ENCODE data around the gene LRIT2. TPM values are rescaled to one million over a fixed set of nuclear protein-coding genes. Genes with fewer than 3 reads are reported as not detected.

Gene LRIT2
- total RNA-seq, 1 experiment from 2014 or later = not detected

- no peak for DNase-seq (ENCODE audit: low read depth)
Measured at GRCh38 chr10:84241185-84241790, 15.9 kb upstream of the LRIT2 start, which contains the start of gene LRIT1. Gene LRIT1, minus strand, starts transcription at chr10:84241546. Its CDS starts 107 bp downstream, at chr10:84241439.

DNA sequence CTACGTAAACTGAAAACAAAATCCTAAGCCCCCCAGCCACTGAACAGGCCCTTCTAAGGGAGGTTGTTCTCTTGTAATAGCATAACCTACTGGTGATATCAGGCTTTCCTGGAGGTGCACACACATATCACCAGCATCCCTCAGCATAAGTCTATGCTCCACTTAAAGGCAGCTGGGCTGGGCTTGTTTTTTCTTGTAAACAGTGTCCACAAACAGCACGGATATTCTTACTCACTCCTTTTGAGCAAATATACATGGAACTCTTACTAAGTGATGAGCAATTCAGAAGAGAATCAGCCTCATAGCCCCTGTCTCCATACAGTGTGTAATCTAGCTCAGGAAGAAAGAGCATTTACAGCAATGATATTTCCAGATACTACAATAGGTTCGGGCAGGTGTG lies 13.6 kb upstream of the LRIT2 start:
- no peak for DNase-seq (ENCODE audit: low read depth)

GRCh38 chr10:84237199-84238051 lies 12.1 kb upstream of the LRIT2 start:
- DNase-seq (ENCODE audit: low read depth) = no peak

GRCh38 chr10:84236807-84237198 lies 11.5 kb upstream of the LRIT2 start:
- DNase-seq (ENCODE audit: low read depth) = no peak

DNA sequence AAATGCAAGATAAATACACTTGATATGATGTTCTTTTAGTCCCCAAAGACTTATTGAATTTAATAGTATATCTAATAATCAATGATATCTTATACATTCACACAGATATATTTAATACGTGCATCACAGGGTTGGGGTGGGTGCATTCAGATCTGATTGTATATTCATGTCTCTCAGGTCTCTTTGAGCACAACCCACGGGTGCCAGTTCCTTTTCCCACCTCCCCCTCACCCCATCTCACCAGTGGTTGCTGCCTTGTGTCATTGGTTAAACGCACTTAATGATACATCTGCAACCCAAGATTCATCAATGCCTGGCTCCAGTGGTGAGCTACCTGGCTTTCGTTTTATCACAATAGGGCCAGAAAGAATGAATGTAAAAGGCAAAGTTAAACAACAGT lies 9.8 kb upstream of the LRIT2 start:
- DNase-seq (ENCODE audit: low read depth) = no peak

DNA sequence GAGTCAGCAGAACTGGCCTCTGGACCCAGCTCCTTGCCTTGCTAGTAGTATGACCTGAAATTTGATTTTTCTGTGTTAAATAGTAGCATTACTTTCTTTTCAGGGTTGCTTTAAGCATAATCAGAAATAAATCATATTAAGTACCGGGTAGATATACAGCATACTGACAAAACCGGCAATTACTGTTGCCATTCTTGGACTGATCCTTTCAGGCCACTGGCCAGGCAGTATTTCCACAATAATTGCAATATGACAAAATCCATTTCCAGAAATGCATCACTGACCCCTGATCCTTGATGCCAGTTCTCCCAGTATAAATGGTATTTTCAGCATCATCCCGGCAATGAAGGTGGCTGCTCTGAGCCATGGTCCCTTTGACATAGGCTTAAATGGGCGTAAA lies 9.1 kb upstream of the LRIT2 start:
- DNase-seq (ENCODE audit: low read depth) = no peak

- DNase-seq (ENCODE audit: low read depth) = no peak
Measured at GRCh38 chr10:84233940-84234339, 8.6 kb upstream of the LRIT2 start.

DNA sequence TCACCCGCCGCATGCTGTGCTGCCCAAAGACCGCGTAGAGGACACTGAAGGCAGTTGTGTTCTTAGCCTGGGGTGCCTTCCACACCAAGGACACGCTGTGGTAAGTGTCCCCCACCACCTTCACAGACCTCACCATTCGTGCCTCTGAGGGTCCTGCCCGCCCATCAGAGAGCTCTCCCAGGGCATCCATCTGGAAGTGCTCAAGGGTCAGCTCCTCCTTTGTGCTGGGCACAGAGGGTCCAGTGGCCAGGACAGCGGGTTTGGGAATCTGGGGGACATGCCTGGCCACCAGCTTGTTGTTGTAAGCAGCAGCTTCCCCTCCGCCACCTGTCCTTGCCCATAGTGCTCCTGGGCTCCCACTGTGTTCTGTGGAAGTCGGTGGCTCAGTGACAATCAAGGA lies 7.0 kb upstream of the LRIT2 start:
- DNase-seq (ENCODE audit: low read depth) = no peak

DNA sequence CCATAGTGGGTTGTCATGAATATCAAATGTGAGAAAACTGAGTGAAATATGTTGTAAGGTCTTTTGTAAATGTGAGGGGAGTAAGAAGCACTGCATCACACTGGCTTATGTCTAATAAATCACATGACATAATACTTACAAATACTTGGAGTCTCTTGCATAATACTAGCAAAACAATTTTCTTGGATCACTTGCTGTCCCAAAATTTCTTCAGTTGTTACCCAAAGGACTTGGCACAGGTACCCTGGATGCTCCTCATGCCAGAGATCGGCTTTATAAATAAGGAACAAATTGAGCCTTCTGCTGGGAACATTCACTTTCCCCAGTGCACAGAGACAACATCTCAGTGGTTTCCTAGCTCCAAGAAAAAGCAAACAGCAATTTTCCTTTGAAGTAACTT lies 5.0 kb upstream of the LRIT2 start:
- DNase-seq (ENCODE audit: low read depth) = no peak

DNA sequence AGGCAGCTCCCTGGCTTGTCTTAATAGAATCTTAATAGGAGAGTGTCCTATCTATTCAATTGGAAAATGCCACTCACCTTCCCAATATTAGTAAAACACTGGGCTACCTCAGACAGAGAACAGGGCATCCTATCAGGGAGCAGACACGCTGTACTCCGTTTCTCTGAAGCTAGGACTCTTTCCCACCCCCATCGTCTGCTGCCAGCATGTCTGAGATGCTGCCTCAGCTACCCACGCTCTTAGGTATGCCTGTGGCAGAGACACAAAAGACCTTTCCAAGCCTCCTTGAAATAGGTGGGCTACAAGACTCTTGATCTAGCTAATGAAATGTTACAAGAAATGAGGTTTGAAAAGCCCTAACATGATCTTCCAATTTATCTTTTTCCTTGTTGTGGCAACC lies 2.5 kb upstream of the LRIT2 start:
- DNase-seq (ENCODE audit: low read depth) = no peak

- no peak for DNase-seq (ENCODE audit: low read depth)
Measured at GRCh38 chr10:84226616-84227015, 1.3 kb upstream of the LRIT2 start.

DNA sequence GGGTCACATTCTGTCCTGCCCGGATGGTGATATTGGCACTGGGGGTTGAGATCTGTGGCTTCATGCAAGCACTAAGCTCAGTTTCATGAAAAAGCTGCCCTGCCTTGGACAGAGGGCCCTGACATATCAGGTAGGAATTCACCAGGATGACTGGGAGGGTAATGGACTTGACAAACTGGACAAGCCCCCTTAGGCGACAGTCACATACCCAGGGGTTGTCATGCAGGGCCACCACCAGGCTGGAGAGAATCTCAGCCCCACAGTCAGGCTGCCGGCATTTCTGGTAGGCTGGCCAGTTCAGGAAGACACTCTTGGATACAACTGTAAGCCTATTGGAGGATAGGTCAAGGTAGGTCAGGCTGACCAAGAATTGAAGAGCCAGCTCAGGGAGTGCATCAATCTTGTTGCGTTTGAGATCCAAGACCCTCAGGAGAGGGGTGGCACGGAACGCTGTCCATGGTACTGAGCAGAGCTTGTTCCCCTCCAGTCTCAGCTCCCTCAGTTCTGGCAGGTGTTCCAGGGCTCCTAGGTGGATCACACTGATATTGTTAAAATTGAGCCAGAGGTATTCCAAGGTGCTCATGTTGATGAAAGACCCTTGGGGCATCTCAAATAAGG lies 824 bp downstream of the LRIT2 start:
- no peak for DNase-seq (ENCODE audit: low read depth)

DNA sequence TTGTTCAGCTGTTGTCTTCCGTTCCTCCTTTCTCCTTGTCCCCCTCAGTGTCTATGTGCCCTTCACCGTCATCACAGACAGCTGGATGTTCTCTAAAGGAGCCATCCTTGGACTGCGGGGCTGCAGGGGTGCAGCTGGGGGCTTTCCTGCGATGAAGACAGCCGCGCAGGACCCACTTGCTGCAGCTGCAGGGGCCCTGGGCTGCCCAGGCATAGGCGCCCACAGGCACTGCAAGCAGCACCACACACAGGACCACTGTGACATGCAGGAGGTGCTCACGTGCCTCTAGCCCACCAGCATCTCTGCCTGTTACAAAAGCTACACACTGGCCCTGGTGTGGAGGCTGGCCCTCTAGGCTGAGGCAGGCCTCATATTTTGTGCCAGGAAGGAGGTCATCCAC lies 3.4 kb downstream of the LRIT2 start:
- DNase-seq (ENCODE audit: low read depth) = no peak

- no peak for DNase-seq (ENCODE audit: low read depth)
Measured at GRCh38 chr10:84217746-84218145, 7.6 kb downstream of the LRIT2 start.

DNA sequence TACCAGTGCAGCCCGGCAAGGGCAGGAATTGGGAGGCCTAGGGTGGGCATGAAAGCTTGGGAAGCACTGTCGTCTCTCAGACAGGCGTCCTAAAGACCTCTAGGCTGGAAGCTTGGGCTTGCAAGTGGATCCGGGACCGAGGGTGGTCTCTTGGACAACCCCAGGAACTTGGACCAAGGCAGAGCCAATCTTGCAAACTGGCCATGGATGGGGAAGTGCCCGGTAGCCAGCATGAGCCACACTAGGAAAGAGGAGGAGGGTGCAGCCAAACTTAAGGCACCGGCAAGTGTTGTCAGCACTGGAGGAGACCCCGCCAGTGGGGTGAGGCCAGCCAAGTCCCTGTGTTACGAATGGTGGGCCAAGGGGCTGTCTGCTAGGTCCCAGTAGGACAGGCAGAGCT lies 8.5 kb downstream of the LRIT2 start:
- DNase-seq (ENCODE audit: low read depth) = no peak

GRCh38 chr10:84214612-84215235 lies 10.6 kb downstream of the LRIT2 start:
- DNase-seq (ENCODE audit: low read depth) = no peak

DNA sequence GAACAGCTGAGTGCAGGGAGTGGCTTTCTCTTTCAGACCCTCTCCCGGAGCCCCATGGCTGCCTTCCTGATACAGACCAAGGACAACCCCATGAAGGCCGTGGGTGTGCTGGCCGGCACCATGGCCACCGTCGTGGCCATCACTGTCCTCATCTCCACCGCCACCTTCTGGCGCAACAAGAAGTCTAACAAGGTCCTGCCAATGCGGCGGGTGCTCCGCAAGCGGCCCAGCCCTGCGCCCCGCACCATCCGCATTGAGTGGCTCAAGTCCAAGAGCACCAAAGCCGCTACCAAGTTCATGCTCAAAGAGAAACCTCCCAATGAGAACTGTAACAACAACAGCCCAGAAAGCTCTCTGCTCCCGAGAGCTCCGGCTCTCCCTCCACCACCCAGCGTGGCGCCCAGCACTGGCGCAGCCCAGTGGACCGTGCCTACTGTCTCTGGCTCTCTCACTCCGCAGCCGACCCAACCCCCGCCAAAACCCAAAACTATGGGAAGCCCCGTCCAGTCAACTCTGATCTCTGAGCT lies 11.2 kb downstream of the LRIT2 start:
- DNase-seq (ENCODE audit: low read depth) = no peak

DNA sequence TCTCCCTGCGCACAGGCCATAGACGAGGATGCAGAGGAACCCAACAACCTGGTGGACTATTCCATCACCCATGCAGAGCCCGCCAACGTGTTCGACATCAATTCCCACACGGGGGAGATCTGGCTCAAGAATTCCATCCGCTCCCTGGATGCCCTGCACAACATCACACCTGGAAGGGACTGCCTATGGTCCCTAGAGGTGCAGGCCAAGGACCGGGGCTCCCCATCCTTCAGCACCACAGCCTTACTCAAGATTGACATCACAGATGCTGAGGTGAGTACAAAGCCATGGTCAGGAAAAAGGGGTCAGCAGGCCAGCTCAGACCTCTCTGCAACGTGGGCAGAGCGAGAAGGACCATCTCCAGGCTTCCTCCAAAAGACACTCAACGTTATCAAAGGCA lies 12.3 kb downstream of the LRIT2 start:
- no peak for DNase-seq (ENCODE audit: low read depth)

- no peak for DNase-seq (ENCODE audit: low read depth)
Measured at GRCh38 chr10:84212014-84212413, 13.3 kb downstream of the LRIT2 start.

GRCh38 chr10:84211566-84211965 lies 13.8 kb downstream of the LRIT2 start:
- no peak for DNase-seq (ENCODE audit: low read depth)

- no peak for DNase-seq (ENCODE audit: low read depth)
Measured at GRCh38 chr10:84208023-84208422, 17.3 kb downstream of the LRIT2 start.

DNA sequence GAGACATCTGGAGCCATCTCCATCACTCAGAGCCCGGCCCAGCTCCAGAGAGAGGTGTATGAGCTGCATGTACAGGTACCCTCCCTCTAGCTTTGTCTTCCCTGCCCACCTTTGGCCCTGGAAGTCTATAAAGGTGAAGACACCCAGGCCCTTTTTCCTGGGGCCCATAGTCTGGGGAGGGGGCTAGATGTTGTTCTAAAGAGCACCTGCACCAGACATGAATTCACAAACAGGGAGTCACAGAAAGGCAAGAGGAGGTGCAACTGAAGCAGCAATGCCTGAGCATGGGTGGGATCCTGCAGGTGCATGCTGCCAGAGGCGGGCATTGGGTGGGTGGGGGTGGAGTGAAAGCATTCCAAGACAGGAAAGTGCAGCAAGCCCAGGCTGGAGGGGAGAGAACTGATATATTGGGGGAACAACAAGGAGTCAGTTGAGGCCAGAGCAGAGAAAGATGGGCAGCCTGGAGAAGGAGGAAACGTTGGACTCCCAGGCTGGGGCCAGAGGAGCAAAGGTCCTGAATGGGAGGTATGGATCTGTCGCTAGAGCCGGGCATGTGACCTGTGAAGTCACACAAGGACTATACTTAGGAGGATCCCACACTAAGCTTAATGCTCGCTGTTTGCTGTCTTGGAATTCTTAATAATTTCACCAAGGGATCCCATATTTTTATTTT lies 19.4 kb downstream of the LRIT2 start:
- no peak for DNase-seq (ENCODE audit: low read depth)

Measured in M059J (cell line).